ENCODE measurements around the gene CYBB.

Gene CYBB

GRCh38 chrX:37844622-37845021 lies 64.8 kb downstream of the CYBB start:
- no peak for DNase-seq (ENCODE audit: low read depth in 2 of 2)

DNA sequence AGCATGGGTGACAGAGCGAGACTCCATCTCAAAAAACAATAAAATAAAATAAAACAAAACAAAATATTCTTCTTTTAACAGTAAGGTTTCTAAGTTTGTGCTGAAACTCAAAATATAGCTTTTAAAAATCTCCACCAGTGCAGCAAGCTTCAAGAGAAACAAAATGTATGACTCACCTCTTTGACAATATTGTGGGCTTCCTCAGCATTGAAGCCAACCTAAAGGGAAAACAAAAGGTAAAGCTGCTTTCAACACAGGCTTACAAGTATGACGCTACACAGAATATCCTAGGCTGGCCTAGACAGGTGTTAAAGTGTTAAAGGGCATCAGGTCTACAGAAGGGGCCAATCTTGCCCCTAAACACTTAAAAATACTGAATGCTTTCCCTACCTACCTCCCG lies 66.3 kb downstream of the CYBB start:
- DNase-seq (ENCODE audit: low read depth in 2 of 2): no peak

- DNase-seq (ENCODE audit: low read depth in 2 of 2): no peak
These were observed 66.7 kb downstream of the CYBB start for GRCh38 chrX:37846558-37846933.

GRCh38 chrX:37846934-37847732 lies 67.3 kb downstream of the CYBB start, which contains the start of gene DYNLT3:
Gene DYNLT3, minus strand, starts transcription at chrX:37847571. Its CDS starts 61 bp downstream, at chrX:37847510.
- peak; percentile 60 to 75 for DNase-seq (ENCODE audit: low read depth in 2 of 2)

DNA sequence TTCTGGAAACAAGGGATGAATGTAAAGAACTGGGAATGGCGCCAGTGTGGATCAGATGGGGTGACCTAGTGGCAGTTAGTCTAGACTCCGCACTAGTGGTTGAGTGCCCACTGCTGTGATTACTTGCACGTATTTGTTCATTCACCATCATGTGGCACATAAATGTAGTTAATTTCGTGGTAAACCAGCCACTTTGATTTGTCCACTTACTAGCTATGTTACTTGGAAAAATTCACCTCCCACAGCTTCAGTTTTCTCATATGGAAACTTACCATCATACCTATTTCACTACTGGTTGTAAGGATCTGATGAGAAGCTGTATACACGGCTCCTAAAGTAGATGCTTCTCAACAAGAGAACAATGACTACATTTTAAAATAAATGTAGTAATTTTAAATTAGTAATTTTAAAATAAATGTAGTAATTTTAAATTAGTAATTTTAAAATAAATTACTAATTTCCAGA lies 67.9 kb downstream of the CYBB start:
- DNase-seq (ENCODE audit: low read depth in 2 of 2): no peak

- DNase-seq (ENCODE audit: low read depth in 2 of 2): no peak
These were observed 74.3 kb downstream of the CYBB start for GRCh38 chrX:37854148-37854547.

DNA sequence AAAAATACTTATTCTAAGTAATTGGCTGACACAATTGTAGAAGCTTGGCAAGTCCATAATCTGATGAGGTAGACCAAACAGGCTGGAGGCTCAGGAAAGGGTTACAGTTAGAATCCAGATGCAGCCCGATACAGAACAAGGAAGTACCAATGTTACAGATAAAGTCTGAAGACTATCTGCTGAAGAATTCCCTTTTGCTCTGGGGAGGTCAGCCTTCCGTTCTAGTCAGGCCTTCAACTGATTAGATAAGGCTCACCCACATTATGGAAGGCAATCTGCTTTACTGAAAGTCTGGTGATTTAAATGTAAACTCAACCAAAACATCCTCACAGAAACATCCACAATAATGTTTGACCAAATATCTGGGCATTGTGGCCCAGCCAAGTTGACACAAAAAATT lies 74.9 kb downstream of the CYBB start:
- no peak for DNase-seq (ENCODE audit: low read depth in 2 of 2)

DNA sequence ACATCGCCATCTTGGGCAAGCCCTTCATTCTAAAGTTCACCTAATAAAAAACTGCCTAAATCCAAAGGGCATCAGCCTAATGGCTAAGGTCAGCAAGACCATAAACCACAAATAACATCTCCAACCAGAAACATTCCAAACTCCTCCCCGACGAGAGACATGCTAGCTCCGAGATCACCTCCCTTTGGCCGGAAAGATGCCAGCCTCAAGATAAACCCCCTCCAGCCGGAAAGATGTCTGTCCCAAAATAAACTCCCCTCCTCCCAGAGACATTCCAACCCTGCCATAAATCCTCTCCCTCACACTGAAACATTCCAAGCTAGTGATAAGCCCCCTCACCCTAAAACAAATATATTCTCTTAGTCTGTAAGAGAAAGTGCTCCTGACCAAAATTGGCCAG lies 80.9 kb downstream of the CYBB start:
- DNase-seq (ENCODE audit: low read depth in 2 of 2): no peak

DNA sequence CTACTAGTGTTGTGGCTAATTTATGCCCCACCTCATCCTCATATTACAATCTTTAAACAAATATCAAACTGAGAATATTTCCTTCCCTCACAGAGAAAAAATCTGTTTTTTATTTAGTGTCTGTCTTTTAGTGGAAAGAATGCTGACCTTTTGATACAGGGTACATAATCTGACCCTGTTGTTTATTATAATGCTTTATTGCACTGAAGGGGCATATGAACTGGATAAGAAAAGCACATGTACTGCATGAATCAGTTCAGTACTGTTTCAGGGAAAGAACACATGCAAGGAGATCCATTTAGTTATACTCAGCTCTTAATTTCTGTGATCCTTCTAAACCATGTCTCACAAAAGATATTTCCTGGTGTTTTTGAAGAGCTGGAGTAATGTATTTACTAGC lies 83.0 kb downstream of the CYBB start:
- no peak for DNase-seq (ENCODE audit: low read depth in 2 of 2)

Measured in stimulated activated CD4-positive, alpha-beta T cell treated with anti-CD3 and anti-CD28 coated beads, Interleukin-4, amount 100 ng/mL, for 48 hours (primary cell).